ENCODE results near the gene TRHDE.

Gene TRHDE

DNA sequence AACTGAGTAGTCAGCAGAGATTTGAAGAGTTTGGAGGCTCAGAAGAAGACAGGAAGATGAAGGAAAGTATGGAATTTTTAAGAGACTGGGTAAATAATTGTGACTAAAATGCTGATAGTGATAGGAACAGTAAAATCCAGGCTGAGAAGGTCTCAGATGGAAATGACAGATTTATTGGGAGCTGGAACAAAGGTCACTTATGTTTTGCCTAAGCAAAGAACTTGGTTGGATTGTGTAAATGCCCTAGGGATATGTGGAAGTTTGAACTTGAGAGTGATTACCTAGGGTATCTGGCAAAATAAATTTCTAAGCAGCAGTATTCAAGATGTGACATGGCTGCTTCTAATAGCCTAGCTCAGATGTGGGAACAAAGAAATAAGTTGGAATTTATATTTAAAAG, 180.9 kb downstream of the TRHDE start:
- Histone ChIP-seq H3K4me3 (ENCODE audit: low read depth, low read length) (no peak overlapping the region), H3K27me3 (ENCODE audit: control insufficient read depth, insufficient read depth, low read length) (no peaks in the 10 kb centered on the region), H3K4me1 (ENCODE audit: control insufficient read depth, insufficient read depth, low read length) (no peaks in the 10 kb centered on the region)

DNA sequence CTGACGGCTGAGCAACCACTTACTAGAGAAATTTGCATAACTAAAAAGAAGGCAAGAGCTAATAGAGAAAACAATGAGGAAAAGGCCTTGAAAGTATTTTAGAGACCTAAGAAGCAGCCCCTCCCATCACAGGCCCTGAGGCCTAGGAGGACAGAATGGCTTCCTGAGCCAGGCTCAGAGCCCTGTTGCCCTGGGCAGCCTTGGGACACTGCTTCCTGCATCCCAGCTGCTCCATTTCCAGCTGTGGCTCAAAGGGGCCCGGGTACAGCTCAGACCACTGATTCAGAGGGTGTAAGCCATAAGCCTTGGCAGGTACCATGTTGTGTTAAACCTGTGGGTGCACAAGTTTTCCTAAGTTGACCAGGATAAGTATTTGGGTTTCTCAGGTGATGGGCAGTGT, 181.4 kb downstream of the TRHDE start:
- Histone ChIP-seq H3K4me1 (ENCODE audit: control insufficient read depth, insufficient read depth, low read length) (no peaks in the 10 kb centered on the region), H3K36me3 (ENCODE audit: control insufficient read depth, insufficient read depth, low read length) (no peaks in the 10 kb centered on the region), H3K4me3 (ENCODE audit: low read depth, low read length) (no peak overlapping the region), H3K9ac (ENCODE audit: low read depth, low read length) (no peak overlapping the region), H3K27me3 (ENCODE audit: control insufficient read depth, insufficient read depth, low read length) (no peaks in the 10 kb centered on the region), H3K9me3 (ENCODE audit: control insufficient read depth, insufficient read depth, low read length) (peaks cover 9% of the 10 kb centered on the region)

More for the DNA sequence above, 180.9 kb downstream of the TRHDE start:
- peaks cover 9% of the 10 kb centered on the region for H3K9me3 ChIP-seq (ENCODE audit: control insufficient read depth, insufficient read depth, low read length)
- no peaks in the 10 kb centered on the region for H3K36me3 ChIP-seq (ENCODE audit: control insufficient read depth, insufficient read depth, low read length)
- H3K9ac ChIP-seq (ENCODE audit: low read depth, low read length), result no peak overlapping the region

GRCh38 chr12:72464471-72464870, 192.3 kb downstream of the TRHDE start:
- no peaks in the 10 kb centered on the region for H3K4me1 ChIP-seq (ENCODE audit: control insufficient read depth, insufficient read depth, low read length)
- H3K27me3 ChIP-seq (ENCODE audit: control insufficient read depth, insufficient read depth, low read length), result no peaks in the 10 kb centered on the region
- H3K4me3 ChIP-seq (ENCODE audit: low read depth, low read length), result no peak overlapping the region

DNA sequence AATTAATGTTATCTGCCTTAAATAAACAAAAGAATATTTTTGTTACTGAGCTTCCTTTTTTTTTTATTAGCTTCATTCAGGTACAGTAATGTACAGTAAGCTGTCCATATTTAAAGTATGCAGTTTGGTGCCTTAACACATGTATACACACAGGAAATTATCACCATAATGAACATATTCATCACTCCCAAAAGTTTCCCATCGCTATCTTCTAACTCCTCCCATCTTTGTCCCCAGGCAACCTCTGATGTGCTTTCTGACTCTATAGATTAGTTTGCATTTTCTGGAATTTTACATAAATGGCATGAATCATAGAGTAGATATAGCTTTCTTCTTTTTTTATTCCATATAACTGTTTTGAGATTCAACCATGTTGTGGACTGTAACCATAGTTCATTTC, 193.0 kb downstream of the TRHDE start:
- no peaks in the 10 kb centered on the region for H3K9me3 ChIP-seq (ENCODE audit: control insufficient read depth, insufficient read depth, low read length)
- H3K4me1 ChIP-seq (ENCODE audit: control insufficient read depth, insufficient read depth, low read length), result no peaks in the 10 kb centered on the region
- H3K9ac ChIP-seq (ENCODE audit: low read depth, low read length), result no peak overlapping the region
- H3K27me3 ChIP-seq (ENCODE audit: control insufficient read depth, insufficient read depth, low read length), result no peaks in the 10 kb centered on the region
- no peak overlapping the region for H3K4me3 ChIP-seq (ENCODE audit: low read depth, low read length)
- no peaks in the 10 kb centered on the region for H3K36me3 ChIP-seq (ENCODE audit: control insufficient read depth, insufficient read depth, low read length)

More at GRCh38 chr12:72464471-72464870, 192.3 kb downstream of the TRHDE start:
- Histone ChIP-seq H3K36me3 (ENCODE audit: control insufficient read depth, insufficient read depth, low read length) (no peaks in the 10 kb centered on the region), H3K9ac (ENCODE audit: low read depth, low read length) (no peak overlapping the region), H3K9me3 (ENCODE audit: control insufficient read depth, insufficient read depth, low read length) (no peaks in the 10 kb centered on the region)

DNA sequence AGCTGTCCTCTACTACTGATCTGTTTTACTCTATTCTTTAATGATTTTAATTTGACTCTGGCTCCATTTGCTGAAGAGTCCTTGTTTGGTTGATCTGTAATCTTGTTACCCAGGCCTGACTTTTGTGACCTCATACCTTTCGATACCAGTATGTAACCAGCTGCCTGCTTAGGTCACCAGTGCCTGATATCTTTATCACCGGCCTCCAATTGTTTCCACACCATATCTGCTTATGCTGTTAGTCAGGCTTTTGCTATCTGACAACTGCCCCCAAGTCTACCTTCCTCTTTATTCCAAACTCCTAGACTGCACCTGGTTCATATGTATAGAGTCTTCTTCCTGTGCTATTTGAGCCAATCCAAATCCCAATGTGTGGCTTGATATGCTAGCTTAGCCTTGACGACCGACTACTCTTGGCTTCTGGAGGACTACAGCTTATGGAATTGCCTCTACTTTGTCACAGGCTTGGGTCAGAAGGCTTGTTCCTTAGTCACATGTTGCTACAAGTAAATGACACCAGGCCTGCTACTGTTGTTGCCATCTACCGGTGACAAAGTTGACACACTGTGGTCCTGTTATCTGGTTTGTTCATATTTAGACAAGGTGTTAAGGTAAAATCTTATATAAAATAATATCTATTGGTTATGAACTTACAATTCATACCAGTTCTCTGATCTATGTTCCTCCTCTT, 193.9 kb downstream of the TRHDE start:
- H3K9me3 ChIP-seq (ENCODE audit: control insufficient read depth, insufficient read depth, low read length), result no peaks in the 10 kb centered on the region
- no peaks in the 10 kb centered on the region for H3K27me3 ChIP-seq (ENCODE audit: control insufficient read depth, insufficient read depth, low read length)

DNA sequence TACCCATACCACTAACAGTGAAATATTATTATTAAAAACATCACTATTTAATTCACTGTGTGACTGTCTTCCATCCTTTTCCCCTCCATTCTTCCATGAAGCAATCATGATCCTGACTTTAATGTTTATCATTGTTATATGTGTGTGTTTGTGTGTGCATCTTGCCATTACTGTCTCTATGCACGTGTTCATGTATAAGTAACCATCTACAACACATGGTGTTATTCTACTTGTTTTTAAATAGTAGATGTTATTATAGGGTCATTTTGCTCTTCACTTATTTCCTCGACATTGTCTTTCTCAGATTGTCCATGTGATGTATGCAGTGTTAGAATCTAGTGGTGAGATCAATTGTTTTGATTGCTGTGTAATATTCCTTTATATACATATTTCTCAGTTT, 195.8 kb downstream of the TRHDE start:
- H3K27me3 ChIP-seq (ENCODE audit: control insufficient read depth, insufficient read depth, low read length), result no peaks in the 10 kb centered on the region
- H3K9ac ChIP-seq (ENCODE audit: low read depth, low read length), result no peak overlapping the region
- no peaks in the 10 kb centered on the region for H3K36me3 ChIP-seq (ENCODE audit: control insufficient read depth, insufficient read depth, low read length)
- peaks cover 6% of the 10 kb centered on the region for H3K4me1 ChIP-seq (ENCODE audit: control insufficient read depth, insufficient read depth, low read length)
- H3K9me3 ChIP-seq (ENCODE audit: control insufficient read depth, insufficient read depth, low read length), result no peaks in the 10 kb centered on the region
- H3K4me3 ChIP-seq (ENCODE audit: low read depth, low read length), result no peak overlapping the region

More for the DNA sequence above, 193.9 kb downstream of the TRHDE start:
- no peak overlapping the region for H3K9ac ChIP-seq (ENCODE audit: low read depth, low read length)
- no peak overlapping the region for H3K4me3 ChIP-seq (ENCODE audit: low read depth, low read length)
- H3K36me3 ChIP-seq (ENCODE audit: control insufficient read depth, insufficient read depth, low read length), result no peaks in the 10 kb centered on the region
- H3K4me1 ChIP-seq (ENCODE audit: control insufficient read depth, insufficient read depth, low read length), result no peaks in the 10 kb centered on the region

DNA sequence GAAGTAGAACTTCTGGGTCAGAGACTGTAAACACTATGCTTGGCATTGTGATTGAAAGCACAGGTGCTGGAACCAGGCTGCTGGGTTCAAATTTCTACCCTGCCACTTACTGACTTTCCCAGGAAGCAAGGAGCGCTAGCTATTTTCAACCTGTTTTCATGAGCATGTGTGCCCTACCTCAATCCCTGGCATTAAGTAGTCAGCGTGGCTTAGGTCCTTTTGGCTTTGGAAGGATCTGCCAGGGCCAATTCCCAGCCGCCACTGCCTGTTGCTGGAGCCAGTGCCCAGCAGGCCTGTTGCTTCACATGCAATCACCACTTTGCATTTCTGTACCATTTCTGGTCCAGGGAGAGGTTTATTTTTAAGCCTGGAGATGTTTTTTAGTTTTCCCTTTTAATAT, 196.3 kb downstream of the TRHDE start:
- Histone ChIP-seq H3K4me3 (ENCODE audit: low read depth, low read length) (no peak overlapping the region), H3K9me3 (ENCODE audit: control insufficient read depth, insufficient read depth, low read length) (no peaks in the 10 kb centered on the region), H3K4me1 (ENCODE audit: control insufficient read depth, insufficient read depth, low read length) (peaks cover 6% of the 10 kb centered on the region), H3K36me3 (ENCODE audit: control insufficient read depth, insufficient read depth, low read length) (no peaks in the 10 kb centered on the region), H3K27me3 (ENCODE audit: control insufficient read depth, insufficient read depth, low read length) (no peaks in the 10 kb centered on the region), H3K9ac (ENCODE audit: low read depth, low read length) (no peak overlapping the region)

GRCh38 chr12:72471806-72472205, 199.6 kb downstream of the TRHDE start:
- Histone ChIP-seq H3K36me3 (ENCODE audit: control insufficient read depth, insufficient read depth, low read length) (no peaks in the 10 kb centered on the region), H3K27me3 (ENCODE audit: control insufficient read depth, insufficient read depth, low read length) (no peaks in the 10 kb centered on the region), H3K4me3 (ENCODE audit: low read depth, low read length) (no peak overlapping the region), H3K9me3 (ENCODE audit: control insufficient read depth, insufficient read depth, low read length) (no peaks in the 10 kb centered on the region), H3K9ac (ENCODE audit: low read depth, low read length) (no peak overlapping the region), H3K4me1 (ENCODE audit: control insufficient read depth, insufficient read depth, low read length) (peaks cover 6% of the 10 kb centered on the region)

DNA sequence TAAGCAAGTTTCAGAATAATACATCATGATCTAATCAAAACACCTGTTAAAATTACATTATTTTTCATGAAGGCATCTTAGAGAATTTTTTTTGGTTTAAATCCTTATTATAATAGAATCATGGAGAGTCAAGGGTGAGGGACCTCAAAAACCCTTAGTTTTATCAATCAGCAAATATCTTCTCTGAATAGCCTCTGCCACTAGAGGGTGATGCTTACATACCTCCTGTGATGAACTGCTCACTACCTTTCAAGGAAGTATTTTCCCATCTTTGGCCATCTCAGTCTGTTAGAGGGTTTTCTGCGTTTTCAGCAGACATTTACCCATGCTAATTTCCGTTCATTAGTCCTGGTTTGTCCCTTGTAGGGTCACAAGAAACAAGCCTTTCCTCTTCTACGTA, 200.2 kb downstream of the TRHDE start:
- Histone ChIP-seq H3K4me3 (ENCODE audit: low read depth, low read length) (no peak overlapping the region), H3K27me3 (ENCODE audit: control insufficient read depth, insufficient read depth, low read length) (no peaks in the 10 kb centered on the region), H3K36me3 (ENCODE audit: control insufficient read depth, insufficient read depth, low read length) (no peaks in the 10 kb centered on the region)

DNA sequence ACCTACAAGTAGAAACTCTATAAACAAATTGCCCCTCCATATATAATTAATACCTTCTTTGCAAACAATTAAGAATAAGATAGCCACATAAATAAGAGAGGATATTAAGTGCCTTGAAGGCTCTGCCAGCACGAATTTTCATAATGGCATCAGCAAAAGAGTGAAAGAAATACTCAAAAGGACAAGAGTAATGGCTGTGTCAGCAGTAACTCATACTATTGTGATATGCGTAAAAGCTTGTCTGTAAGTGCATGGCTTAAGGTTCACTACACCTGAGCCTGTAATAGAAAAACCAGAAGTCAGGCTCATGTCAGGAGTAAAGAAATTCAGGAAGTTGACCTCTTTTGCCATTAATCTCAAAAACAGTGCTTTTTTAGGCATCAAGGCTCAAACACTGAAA, 204.1 kb downstream of the TRHDE start:
- H3K27me3 ChIP-seq (ENCODE audit: control insufficient read depth, insufficient read depth, low read length), result no peaks in the 10 kb centered on the region
- H3K36me3 ChIP-seq (ENCODE audit: control insufficient read depth, insufficient read depth, low read length), result no peaks in the 10 kb centered on the region
- peaks cover 6% of the 10 kb centered on the region for H3K4me1 ChIP-seq (ENCODE audit: control insufficient read depth, insufficient read depth, low read length)
- no peak overlapping the region for H3K9ac ChIP-seq (ENCODE audit: low read depth, low read length)
- H3K4me3 ChIP-seq (ENCODE audit: low read depth, low read length), result no peak overlapping the region
- no peaks in the 10 kb centered on the region for H3K9me3 ChIP-seq (ENCODE audit: control insufficient read depth, insufficient read depth, low read length)

More for the DNA sequence above, 200.2 kb downstream of the TRHDE start:
- Histone ChIP-seq H3K4me1 (ENCODE audit: control insufficient read depth, insufficient read depth, low read length) (peaks cover 6% of the 10 kb centered on the region), H3K9ac (ENCODE audit: low read depth, low read length) (no peak overlapping the region), H3K9me3 (ENCODE audit: control insufficient read depth, insufficient read depth, low read length) (no peaks in the 10 kb centered on the region)

GRCh38 chr12:72485017-72485701, 213.0 kb downstream of the TRHDE start:
- no peak overlapping the region for H3K9ac ChIP-seq (ENCODE audit: low read depth, low read length)
- H3K4me1 ChIP-seq (ENCODE audit: control insufficient read depth, insufficient read depth, low read length), result no peaks in the 10 kb centered on the region
- H3K4me3 ChIP-seq (ENCODE audit: low read depth, low read length), result no peak overlapping the region
- H3K9me3 ChIP-seq (ENCODE audit: control insufficient read depth, insufficient read depth, low read length), result no peaks in the 10 kb centered on the region
- no peaks in the 10 kb centered on the region for H3K27me3 ChIP-seq (ENCODE audit: control insufficient read depth, insufficient read depth, low read length)
- no peaks in the 10 kb centered on the region for H3K36me3 ChIP-seq (ENCODE audit: control insufficient read depth, insufficient read depth, low read length)

DNA sequence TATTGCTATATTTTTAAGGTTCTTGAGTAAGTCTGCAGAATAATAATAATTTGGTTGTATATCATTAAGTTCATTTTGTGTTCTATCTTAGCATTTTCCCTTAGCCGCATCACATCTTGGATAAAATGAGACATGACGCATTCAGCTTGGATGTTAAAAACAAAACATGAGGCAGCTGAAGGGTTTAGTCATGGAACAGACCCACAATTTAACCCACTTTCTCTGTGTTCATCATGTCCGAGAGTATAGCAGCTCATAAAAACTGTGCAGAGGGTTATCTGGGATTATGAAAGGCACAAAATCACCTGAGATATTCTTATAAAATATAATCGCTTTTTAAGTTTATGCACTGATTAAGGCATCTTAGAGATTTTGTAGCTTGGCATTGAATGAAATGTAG, 219.3 kb downstream of the TRHDE start:
- Histone ChIP-seq H3K9me3 (ENCODE audit: control insufficient read depth, insufficient read depth, low read length) (no peaks in the 10 kb centered on the region), H3K4me1 (ENCODE audit: control insufficient read depth, insufficient read depth, low read length) (no peaks in the 10 kb centered on the region), H3K36me3 (ENCODE audit: control insufficient read depth, insufficient read depth, low read length) (no peaks in the 10 kb centered on the region), H3K9ac (ENCODE audit: low read depth, low read length) (no peak overlapping the region), H3K27me3 (ENCODE audit: control insufficient read depth, insufficient read depth, low read length) (no peaks in the 10 kb centered on the region), H3K4me3 (ENCODE audit: low read depth, low read length) (no peak overlapping the region)

Data from iPS-15b (cell line).